K562 (cell line): ENCODE measurements around the gene DIS3L. TPM values are rescaled to one million over a fixed set of nuclear protein-coding genes. Genes with fewer than 3 reads are reported as not detected.

Source experiments
- ATF7 ChIP-seq: fragments of 450-650 bp; IDR thresholded peaks from 2 replicates; pipeline ENCODE4 v1.7.1; 2014; ENCODE audit warnings: mild to moderate bottlenecking, moderate library complexity
- CXXC5 ChIP-seq: fragments of 250-450 bp; sonication (Bioruptor Pico); IDR thresholded peaks from 2 replicates; pipeline ENCODE4 v1.8.0; 2022; ENCODE audit warnings: inconsistent platforms, mild to moderate bottlenecking, moderate library complexity
- ELF4 ChIP-seq: fragments of 450-650 bp; formaldehyde crosslinking; IDR thresholded peaks from 2 replicates; pipeline ENCODE4 v1.4.0; 2022; ENCODE audit warnings: missing genetic modification characterization
- HEY1 ChIP-seq: fragments of 250-450 bp; sonication (Bioruptor Pico); IDR thresholded peaks from 2 replicates; pipeline ENCODE4 v1.5.0; 2020; ENCODE audit warnings: mild to moderate bottlenecking, moderate library complexity, borderline replicate concordance
- LEF1 ChIP-seq: fragments of 450-650 bp; IDR thresholded peaks from 2 replicates; pipeline ENCODE4 v1.6.1; 2016; ENCODE audit warnings: mild to moderate bottlenecking
- NFXL1 ChIP-seq: fragments of 450-650 bp; formaldehyde crosslinking; IDR thresholded peaks from 2 replicates; pipeline ENCODE4 v1.4.0; 2021; ENCODE audit warnings: mild to moderate bottlenecking
- ZNF316 ChIP-seq: fragments of 450-650 bp; IDR thresholded peaks from 2 replicates; pipeline ENCODE4 v1.6.1; 2016
- ZNF507 ChIP-seq: conservative IDR thresholded peaks from 2 replicates; pipeline ENCODE4 v1.6.1; 2017; ENCODE audit warnings: missing genetic modification characterization, missing compliant biosample characterization
- ZSCAN32 ChIP-seq: fragments of 450-650 bp; formaldehyde crosslinking; IDR thresholded peaks from 2 replicates; pipeline ENCODE4 v1.4.0; 2020; ENCODE audit warnings: mild to moderate bottlenecking, moderate library complexity
- polyA plus RNA-seq, 8 experiments: library from polyadenylated mRNA; depleted of rRNA in 4 of 8; stranded (reverse) in 5 of 8; unstranded in 3 of 8; fragments of >200 nt; fragmentation: Nextera tagmentation in 2 of 8; fragmentation: Illumina TruSeq in 1 of 8; extraction: Ambion mirVana in 2 of 8; extraction: Trizol in 1 of 8; gene quantifications; 2 replicates each; pipeline versions ENCODE4 v1.2.1 to v1.2.3, GENCODE V29; 2011 to 2014; ENCODE audit warnings: inconsistent platforms in 1 of 8, missing spikeins in 1 of 8
- total RNA-seq, 7 experiments: library from RNA; depleted of rRNA in 6 of 7; stranded (reverse); fragments of >200 nt in 6 of 7; fragmentation: Illumina TruSeq in 2 of 7; extraction: Trizol in 2 of 7; gene quantifications; 2 replicates each; pipeline versions ENCODE4 v1.2.1 to v1.2.3, GENCODE V29; 2011 to 2021; ENCODE audit warnings: low replicate concordance in 1 of 7
- TF ChIP-seq, protein P1 (sequence below): fragments of 450-650 bp; IDR thresholded peaks from 2 replicates; pipeline ENCODE4 v1.6.1; 2016; ENCODE audit warnings: mild to moderate bottlenecking, moderate library complexity
- TF ChIP-seq, protein P2 (sequence below): sonication (generic); formaldehyde crosslinking; IDR thresholded peaks from 2 replicates; pipeline ENCODE4 v1.8.0; 2022; ENCODE audit warnings: mild to moderate bottlenecking, missing genetic modification reagents
- TF ChIP-seq, protein P3 (sequence below), 2 experiments: fragments of 150-350 bp in 1 of 2; IDR thresholded peaks; 2 replicates each; pipeline ENCODE4 v1.6.1; 2012 to 2016; ENCODE audit warnings: low read depth in 2 of 2, low read length in 2 of 2, mild to moderate bottlenecking in 1 of 2, moderate library complexity in 1 of 2

The DIS3L gene
- total and polyA plus RNA-seq, 9 of the 15 experiments (the other 6 are each of a cell fraction or from before 2014, with no cell fraction given) = 5.9 to 34.6 (median 16.9) TPM

DNA sequence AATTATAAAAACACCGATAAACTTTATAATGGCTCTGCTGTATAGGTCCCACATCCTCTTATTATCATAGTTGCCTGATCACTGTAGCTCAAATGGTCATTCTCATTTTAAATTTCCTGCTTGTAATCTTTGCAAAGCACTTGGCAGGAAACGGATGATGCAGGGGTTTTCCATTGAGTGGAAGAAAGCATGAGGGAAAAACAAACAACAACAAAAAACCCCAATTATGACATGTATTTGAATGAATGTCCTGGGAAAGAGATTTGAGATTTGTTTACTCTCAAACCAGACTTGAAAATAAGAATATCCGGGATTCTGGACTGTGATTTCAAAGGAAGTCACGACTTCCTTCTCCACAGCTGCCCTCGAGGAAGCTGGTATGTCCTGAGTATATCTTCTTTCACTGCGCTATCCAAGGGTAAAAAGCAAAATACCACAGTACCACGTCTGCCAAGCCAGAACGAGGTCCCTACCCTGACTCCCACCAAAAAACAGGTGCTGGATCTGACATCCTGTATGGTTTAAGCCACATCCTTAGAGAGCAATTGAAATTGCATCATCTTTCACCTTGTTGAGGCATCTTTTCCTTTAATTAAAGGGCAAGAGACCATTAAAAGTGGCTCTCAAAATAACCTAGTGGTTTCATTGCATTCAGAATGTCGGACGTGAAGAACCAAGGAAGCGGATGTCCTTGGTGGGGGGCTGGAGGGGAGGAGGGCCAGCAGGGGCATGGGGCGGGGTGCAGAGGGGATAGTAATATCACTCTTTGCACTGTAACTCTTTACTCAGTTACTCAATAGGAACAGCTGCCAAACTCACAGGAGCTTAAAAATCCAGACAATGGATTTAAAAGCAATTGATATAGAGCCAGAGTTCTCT lies 76.6 kb downstream of the DIS3L start (continued):
- TF ChIP-seq, protein P1, sequence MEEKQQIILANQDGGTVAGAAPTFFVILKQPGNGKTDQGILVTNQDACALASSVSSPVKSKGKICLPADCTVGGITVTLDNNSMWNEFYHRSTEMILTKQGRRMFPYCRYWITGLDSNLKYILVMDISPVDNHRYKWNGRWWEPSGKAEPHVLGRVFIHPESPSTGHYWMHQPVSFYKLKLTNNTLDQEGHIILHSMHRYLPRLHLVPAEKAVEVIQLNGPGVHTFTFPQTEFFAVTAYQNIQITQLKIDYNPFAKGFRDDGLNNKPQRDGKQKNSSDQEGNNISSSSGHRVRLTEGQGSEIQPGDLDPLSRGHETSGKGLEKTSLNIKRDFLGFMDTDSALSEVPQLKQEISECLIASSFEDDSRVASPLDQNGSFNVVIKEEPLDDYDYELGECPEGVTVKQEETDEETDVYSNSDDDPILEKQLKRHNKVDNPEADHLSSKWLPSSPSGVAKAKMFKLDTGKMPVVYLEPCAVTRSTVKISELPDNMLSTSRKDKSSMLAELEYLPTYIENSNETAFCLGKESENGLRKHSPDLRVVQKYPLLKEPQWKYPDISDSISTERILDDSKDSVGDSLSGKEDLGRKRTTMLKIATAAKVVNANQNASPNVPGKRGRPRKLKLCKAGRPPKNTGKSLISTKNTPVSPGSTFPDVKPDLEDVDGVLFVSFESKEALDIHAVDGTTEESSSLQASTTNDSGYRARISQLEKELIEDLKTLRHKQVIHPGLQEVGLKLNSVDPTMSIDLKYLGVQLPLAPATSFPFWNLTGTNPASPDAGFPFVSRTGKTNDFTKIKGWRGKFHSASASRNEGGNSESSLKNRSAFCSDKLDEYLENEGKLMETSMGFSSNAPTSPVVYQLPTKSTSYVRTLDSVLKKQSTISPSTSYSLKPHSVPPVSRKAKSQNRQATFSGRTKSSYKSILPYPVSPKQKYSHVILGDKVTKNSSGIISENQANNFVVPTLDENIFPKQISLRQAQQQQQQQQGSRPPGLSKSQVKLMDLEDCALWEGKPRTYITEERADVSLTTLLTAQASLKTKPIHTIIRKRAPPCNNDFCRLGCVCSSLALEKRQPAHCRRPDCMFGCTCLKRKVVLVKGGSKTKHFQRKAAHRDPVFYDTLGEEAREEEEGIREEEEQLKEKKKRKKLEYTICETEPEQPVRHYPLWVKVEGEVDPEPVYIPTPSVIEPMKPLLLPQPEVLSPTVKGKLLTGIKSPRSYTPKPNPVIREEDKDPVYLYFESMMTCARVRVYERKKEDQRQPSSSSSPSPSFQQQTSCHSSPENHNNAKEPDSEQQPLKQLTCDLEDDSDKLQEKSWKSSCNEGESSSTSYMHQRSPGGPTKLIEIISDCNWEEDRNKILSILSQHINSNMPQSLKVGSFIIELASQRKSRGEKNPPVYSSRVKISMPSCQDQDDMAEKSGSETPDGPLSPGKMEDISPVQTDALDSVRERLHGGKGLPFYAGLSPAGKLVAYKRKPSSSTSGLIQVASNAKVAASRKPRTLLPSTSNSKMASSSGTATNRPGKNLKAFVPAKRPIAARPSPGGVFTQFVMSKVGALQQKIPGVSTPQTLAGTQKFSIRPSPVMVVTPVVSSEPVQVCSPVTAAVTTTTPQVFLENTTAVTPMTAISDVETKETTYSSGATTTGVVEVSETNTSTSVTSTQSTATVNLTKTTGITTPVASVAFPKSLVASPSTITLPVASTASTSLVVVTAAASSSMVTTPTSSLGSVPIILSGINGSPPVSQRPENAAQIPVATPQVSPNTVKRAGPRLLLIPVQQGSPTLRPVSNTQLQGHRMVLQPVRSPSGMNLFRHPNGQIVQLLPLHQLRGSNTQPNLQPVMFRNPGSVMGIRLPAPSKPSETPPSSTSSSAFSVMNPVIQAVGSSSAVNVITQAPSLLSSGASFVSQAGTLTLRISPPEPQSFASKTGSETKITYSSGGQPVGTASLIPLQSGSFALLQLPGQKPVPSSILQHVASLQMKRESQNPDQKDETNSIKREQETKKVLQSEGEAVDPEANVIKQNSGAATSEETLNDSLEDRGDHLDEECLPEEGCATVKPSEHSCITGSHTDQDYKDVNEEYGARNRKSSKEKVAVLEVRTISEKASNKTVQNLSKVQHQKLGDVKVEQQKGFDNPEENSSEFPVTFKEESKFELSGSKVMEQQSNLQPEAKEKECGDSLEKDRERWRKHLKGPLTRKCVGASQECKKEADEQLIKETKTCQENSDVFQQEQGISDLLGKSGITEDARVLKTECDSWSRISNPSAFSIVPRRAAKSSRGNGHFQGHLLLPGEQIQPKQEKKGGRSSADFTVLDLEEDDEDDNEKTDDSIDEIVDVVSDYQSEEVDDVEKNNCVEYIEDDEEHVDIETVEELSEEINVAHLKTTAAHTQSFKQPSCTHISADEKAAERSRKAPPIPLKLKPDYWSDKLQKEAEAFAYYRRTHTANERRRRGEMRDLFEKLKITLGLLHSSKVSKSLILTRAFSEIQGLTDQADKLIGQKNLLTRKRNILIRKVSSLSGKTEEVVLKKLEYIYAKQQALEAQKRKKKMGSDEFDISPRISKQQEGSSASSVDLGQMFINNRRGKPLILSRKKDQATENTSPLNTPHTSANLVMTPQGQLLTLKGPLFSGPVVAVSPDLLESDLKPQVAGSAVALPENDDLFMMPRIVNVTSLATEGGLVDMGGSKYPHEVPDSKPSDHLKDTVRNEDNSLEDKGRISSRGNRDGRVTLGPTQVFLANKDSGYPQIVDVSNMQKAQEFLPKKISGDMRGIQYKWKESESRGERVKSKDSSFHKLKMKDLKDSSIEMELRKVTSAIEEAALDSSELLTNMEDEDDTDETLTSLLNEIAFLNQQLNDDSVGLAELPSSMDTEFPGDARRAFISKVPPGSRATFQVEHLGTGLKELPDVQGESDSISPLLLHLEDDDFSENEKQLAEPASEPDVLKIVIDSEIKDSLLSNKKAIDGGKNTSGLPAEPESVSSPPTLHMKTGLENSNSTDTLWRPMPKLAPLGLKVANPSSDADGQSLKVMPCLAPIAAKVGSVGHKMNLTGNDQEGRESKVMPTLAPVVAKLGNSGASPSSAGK = peak; percentile 79
- TF ChIP-seq ELF4 (CRISPR knock-in tag) (no peak), HEY1 (CRISPR knock-in tag) (no peak), LEF1 (peak; percentile 40; the same call in 1 of the 2 replicates), NFXL1 (no peak), ATF7 (peak; percentile 86), ZNF316 (peak; percentile 15; the same call in 1 of the 2 replicates), CXXC5 (CRISPR knock-in tag) (peak; percentile 40; the same call in 1 of the 2 replicates), ZSCAN32 (CRISPR knock-in tag) (peak; percentile 94), ZNF507 (tag) (no peak)
- TF ChIP-seq, protein P2, sequence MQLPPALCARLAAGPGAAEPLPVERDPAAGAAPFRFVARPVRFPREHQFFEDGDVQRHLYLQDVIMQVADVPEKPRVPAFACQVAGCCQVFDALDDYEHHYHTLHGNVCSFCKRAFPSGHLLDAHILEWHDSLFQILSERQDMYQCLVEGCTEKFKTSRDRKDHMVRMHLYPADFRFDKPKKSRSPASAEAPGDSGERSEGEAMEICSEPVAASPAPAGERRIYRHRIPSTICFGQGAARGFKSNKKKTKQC = no peak
- TF ChIP-seq, protein P3, sequence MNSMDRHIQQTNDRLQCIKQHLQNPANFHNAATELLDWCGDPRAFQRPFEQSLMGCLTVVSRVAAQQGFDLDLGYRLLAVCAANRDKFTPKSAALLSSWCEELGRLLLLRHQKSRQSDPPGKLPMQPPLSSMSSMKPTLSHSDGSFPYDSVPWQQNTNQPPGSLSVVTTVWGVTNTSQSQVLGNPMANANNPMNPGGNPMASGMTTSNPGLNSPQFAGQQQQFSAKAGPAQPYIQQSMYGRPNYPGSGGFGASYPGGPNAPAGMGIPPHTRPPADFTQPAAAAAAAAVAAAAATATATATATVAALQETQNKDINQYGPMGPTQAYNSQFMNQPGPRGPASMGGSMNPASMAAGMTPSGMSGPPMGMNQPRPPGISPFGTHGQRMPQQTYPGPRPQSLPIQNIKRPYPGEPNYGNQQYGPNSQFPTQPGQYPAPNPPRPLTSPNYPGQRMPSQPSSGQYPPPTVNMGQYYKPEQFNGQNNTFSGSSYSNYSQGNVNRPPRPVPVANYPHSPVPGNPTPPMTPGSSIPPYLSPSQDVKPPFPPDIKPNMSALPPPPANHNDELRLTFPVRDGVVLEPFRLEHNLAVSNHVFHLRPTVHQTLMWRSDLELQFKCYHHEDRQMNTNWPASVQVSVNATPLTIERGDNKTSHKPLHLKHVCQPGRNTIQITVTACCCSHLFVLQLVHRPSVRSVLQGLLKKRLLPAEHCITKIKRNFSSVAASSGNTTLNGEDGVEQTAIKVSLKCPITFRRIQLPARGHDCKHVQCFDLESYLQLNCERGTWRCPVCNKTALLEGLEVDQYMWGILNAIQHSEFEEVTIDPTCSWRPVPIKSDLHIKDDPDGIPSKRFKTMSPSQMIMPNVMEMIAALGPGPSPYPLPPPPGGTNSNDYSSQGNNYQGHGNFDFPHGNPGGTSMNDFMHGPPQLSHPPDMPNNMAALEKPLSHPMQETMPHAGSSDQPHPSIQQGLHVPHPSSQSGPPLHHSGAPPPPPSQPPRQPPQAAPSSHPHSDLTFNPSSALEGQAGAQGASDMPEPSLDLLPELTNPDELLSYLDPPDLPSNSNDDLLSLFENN (IDR thresholded peaks at IDR 0.05; ENCODE audit: low read depth in 2 of 2, low read length in 2 of 2) = no peak
